Activated CD8-positive, alpha-beta T cell treated with anti-CD3 and anti-CD28 coated beads for 36 hours (primary cell): Measurements from ENCODE around the gene SCLY. TPM values are rescaled to one million over a fixed set of nuclear protein-coding genes. Genes with fewer than 3 reads are reported as not detected.
"Not testable (repeated sequence)": the region's sequence is repeated elsewhere in the genome, so short reads cannot be mapped to it uniquely, and the experiment has no call there.

Experiments used
- ATAC-seq: fragments of 200-7000 bp; cut with Tn5 transposase; one replicate; pipeline ENCODE4 v1.10.0; 2021; ENCODE audit warnings: mild to moderate bottlenecking, moderate library complexity
- CTCF ChIA-PET: fragments of 350-600 bp; sonication (Branson Sonifier 250); formaldehyde crosslinking; loops from one replicate; lab custom pipeline; 2021; ENCODE audit warnings: antibody characterized with exemption; lab: Charles Lee
- POLR2A ChIA-PET: fragments of 350-600 bp; sonication (Branson Sonifier 250); formaldehyde crosslinking; loops from one replicate; lab custom pipeline; 2021; ENCODE audit warnings: antibody characterized with exemption; lab: Charles Lee
- DNase-seq: peaks from one replicate; pipeline ENCODE4 v3.0.0-alpha.2; 2020
- H3K27ac Mint-ChIP-seq: one replicate; pipeline ENCODE4 v1.8.0; 2021; ENCODE audit warnings: mild to moderate bottlenecking, mixed read lengths
- H3K27me3 Mint-ChIP-seq: one replicate; pipeline ENCODE4 v1.8.0; 2021; ENCODE audit warnings: mixed read lengths
- H3K36me3 Mint-ChIP-seq: one replicate; pipeline ENCODE4 v1.8.0; 2021; ENCODE audit warnings: low read depth, mixed read lengths
- H3K4me1 Mint-ChIP-seq: one replicate; pipeline ENCODE4 v1.8.0; 2021; ENCODE audit warnings: low read depth, mixed read lengths
- H3K4me3 Mint-ChIP-seq: one replicate; pipeline ENCODE4 v1.8.0; 2021; ENCODE audit warnings: mild to moderate bottlenecking, moderate library complexity, mixed read lengths
- H3K9me3 Mint-ChIP-seq: one replicate; pipeline ENCODE4 v1.8.0; 2021; ENCODE audit warnings: mixed read lengths
- CTCF ChIP-seq: fragments of 200-600 bp; IDR thresholded peaks from one replicate; pipeline ENCODE4 v1.8.0; 2022; ENCODE audit warnings: antibody characterized with exemption, mild to moderate bottlenecking
- intact Hi-C: fragments of 100-400 bp; cut with micrococcal nuclease; formaldehyde crosslinking; loops from one replicate; pipeline ENCODE4 v1.10.0; 2022
- total RNA-seq, 2 experiments: library from RNA; stranded (reverse); gene quantifications; one replicate each; pipeline ENCODE4 v1.2.3, GENCODE V29; 2021

Gene SCLY
- total RNA-seq, 2 experiments from 2014 or later = 77.9 to 93.2 TPM

- H3K4me3 Mint-ChIP-seq = no peak overlapping the region
- TF ChIP-seq CTCF = no peak
- no peak for ATAC-seq
- intact Hi-C loops = no loop called here
- H3K36me3 Mint-ChIP-seq = peaks cover 47% of the 10 kb centered on the region
- H3K27me3 Mint-ChIP-seq = no peaks in the 10 kb centered on the region
- ChIA-PET CTCF (no interaction called here), POLR2A (interaction anchor here (0.7 kb wide), 1 partner anchor 401 kb away, joined by 3 read pairs; no protein-coding TSS in a partner anchor)
- H3K9me3 Mint-ChIP-seq = no peaks in the 10 kb centered on the region
- H3K4me1 Mint-ChIP-seq = peaks cover 2% of the 10 kb centered on the region
- DNase-seq = no peak
- no peak overlapping the region for H3K27ac Mint-ChIP-seq
These were observed 30.2 kb upstream of the SCLY start for GRCh38 chr2:238030422-238031155.

- Mint-ChIP-seq H3K9me3 (no peaks in the 10 kb centered on the region), H3K36me3 (peaks cover 48% of the 10 kb centered on the region), H3K4me1 (no peaks in the 10 kb centered on the region), H3K27me3 (no peaks in the 10 kb centered on the region), H3K4me3 (no peak overlapping the region), H3K27ac (no peak overlapping the region)
- TF ChIP-seq CTCF = no peak
- no peak for DNase-seq
- ChIA-PET CTCF (no interaction called here), POLR2A (no interaction called here)
- intact Hi-C loops = no loop called here
- no peak for ATAC-seq
These were observed 29.1 kb upstream of the SCLY start for GRCh38 chr2:238031751-238032150.

- no peaks in the 10 kb centered on the region for H3K27me3 Mint-ChIP-seq
- intact Hi-C loops = no loop called here
- ChIA-PET POLR2A (interaction anchor here (1.0 kb wide), 1 partner anchor 10 kb away, joined by 3 read pairs; no protein-coding TSS in a partner anchor), CTCF (no interaction called here)
- TF ChIP-seq CTCF = no peak
- H3K9me3 Mint-ChIP-seq = no peaks in the 10 kb centered on the region
- no peak overlapping the region for H3K27ac Mint-ChIP-seq
- H3K36me3 Mint-ChIP-seq = peaks cover 53% of the 10 kb centered on the region
- no peak for DNase-seq
- ATAC-seq = no peak
- H3K4me1 Mint-ChIP-seq = no peaks in the 10 kb centered on the region
- no peak overlapping the region for H3K4me3 Mint-ChIP-seq
These were observed 28.0 kb upstream of the SCLY start for GRCh38 chr2:238032755-238033337.

- H3K4me1 Mint-ChIP-seq, POLR2A ChIA-PET, H3K4me3 Mint-ChIP-seq, H3K9me3 Mint-ChIP-seq, H3K27ac Mint-ChIP-seq, ATAC-seq, H3K27me3 Mint-ChIP-seq, DNase-seq, intact Hi-C loops, CTCF ChIA-PET: not testable (repeated sequence)
- H3K36me3 Mint-ChIP-seq = peaks cover 57% of the 10 kb centered on the region
These were observed 26.8 kb upstream of the SCLY start for GRCh38 chr2:238033991-238034390.

GRCh38 chr2:238038203-238038602 is 22.6 kb upstream of the SCLY start:
- Mint-ChIP-seq H3K9me3 (no peaks in the 10 kb centered on the region), H3K27me3 (no peaks in the 10 kb centered on the region), H3K4me3 (no peak overlapping the region), H3K4me1 (no peaks in the 10 kb centered on the region), H3K36me3 (peaks cover 53% of the 10 kb centered on the region), H3K27ac (no peak overlapping the region)
- no peak for TF ChIP-seq CTCF
- ChIA-PET POLR2A (no interaction called here), CTCF (no interaction called here)
- ATAC-seq (no peak), DNase-seq (no peak)
- intact Hi-C loops = no loop called here
